CD4-positive, alpha-beta T cell (primary cell): ENCODE data around the gene TSR3. TPM values are rescaled to one million over a fixed set of nuclear protein-coding genes. Genes with fewer than 3 reads are reported as not detected.
A peak's percentile ranks its signal among the peaks of the same experiment; 100 is the strongest.

ENCODE experiments used
- ATAC-seq: fragments of 200-7000 bp; cut with Tn5 transposase; one replicate; pipeline ENCODE4 v1.10.0; 2022; ENCODE audit warnings: mild to moderate bottlenecking; ENCODE audit not compliant: poor library complexity
- CTCF ChIA-PET: fragments of 350-600 bp; sonication (Branson Sonifier 250); formaldehyde crosslinking; loops from one replicate; lab custom pipeline; 2021; ENCODE audit warnings: antibody characterized with exemption, inconsistent platforms; lab: Charles Lee
- POLR2A ChIA-PET: fragments of 350-600 bp; sonication (Branson Sonifier 250); formaldehyde crosslinking; loops from one replicate; lab custom pipeline; 2021; ENCODE audit warnings: antibody characterized with exemption, inconsistent platforms; lab: Charles Lee
- DNase-seq, 14 experiments: peaks; one replicate each; pipeline ENCODE4 v3.0.0-alpha.2; 2013 to 2020; ENCODE audit warnings: mixed read lengths in 2 of 14
- H3K27ac ChIP-seq, 2 donors: one replicate each; pipeline versions ENCODE4 v1.5.1 to v1.7.0; 2013; ENCODE audit warnings: low read length in 2 of 2, low read depth in 1 of 2, mild to moderate bottlenecking in 1 of 2
- H3K27me3 ChIP-seq, 2 experiments: 1 replicate in 1 of 2; 2 replicates in 1 of 2; pipeline versions ENCODE4 v1.6.1 to v1.7.0; 2013; ENCODE audit warnings: low read length in 2 of 2, control low read depth in 1 of 2, mild to moderate bottlenecking in 1 of 2, moderate library complexity in 1 of 2; ENCODE audit not compliant: insufficient read depth in 2 of 2, control insufficient read depth in 1 of 2
- H3K36me3 ChIP-seq: one replicate; pipeline ENCODE4 v1.6.1; 2013; ENCODE audit warnings: low read length, control low read depth; ENCODE audit not compliant: insufficient read depth
- H3K4me1 ChIP-seq: one replicate; pipeline ENCODE4 v1.6.1; 2013; ENCODE audit warnings: low read length, control low read depth; ENCODE audit not compliant: insufficient read depth
- H3K4me3 ChIP-seq: one replicate; pipeline ENCODE4 v1.5.1; 2013; ENCODE audit warnings: mild to moderate bottlenecking, low read length, moderate library complexity
- H3K9me3 ChIP-seq, 2 experiments: 1 replicate in 1 of 2; 2 replicates in 1 of 2; pipeline versions ENCODE4 v1.6.1 to v1.7.0; 2013; ENCODE audit warnings: low read length in 2 of 2, mild to moderate bottlenecking in 2 of 2, control low read depth in 1 of 2, moderate library complexity in 1 of 2; ENCODE audit not compliant: control insufficient read depth in 1 of 2, insufficient read depth in 1 of 2
- H3K27ac Mint-ChIP-seq: one replicate; pipeline ENCODE4 v1.8.0; 2020; ENCODE audit warnings: mixed read lengths
- H3K27me3 Mint-ChIP-seq: one replicate; pipeline ENCODE4 v1.8.0; 2021; ENCODE audit warnings: mixed read lengths
- H3K36me3 Mint-ChIP-seq: one replicate; pipeline ENCODE4 v1.8.0; 2021; ENCODE audit warnings: low read depth, mixed read lengths
- H3K4me1 Mint-ChIP-seq: one replicate; pipeline ENCODE4 v1.8.0; 2021; ENCODE audit warnings: low read depth, mixed read lengths
- H3K4me3 Mint-ChIP-seq: one replicate; pipeline ENCODE4 v1.8.0; 2020; ENCODE audit warnings: mild to moderate bottlenecking, mixed read lengths
- H3K9me3 Mint-ChIP-seq: one replicate; pipeline ENCODE4 v1.8.0; 2020; ENCODE audit warnings: mixed read lengths
- intact Hi-C, 2 experiments: fragments of 100-400 bp; cut with DNase I in 1 of 2; cut with micrococcal nuclease in 1 of 2; formaldehyde crosslinking; loops; one replicate each; pipeline versions ENCODE4 v1.15.1 to v1.9.0; 2023 to 2025; cut with DNase I, micrococcal nuclease
- total RNA-seq, 174 experiments: library from RNA in 2 of 174; stranded (reverse) in 2 of 174; gene quantifications; one replicate each; pipeline ENCODE4 v1.2.3 and lab custom pipeline; 2021 to 2026
- TF ChIP-seq, protein P1 (sequence below): fragments of 200-600 bp; IDR thresholded peaks from one replicate; pipeline ENCODE4 v1.8.0; 2022; ENCODE audit warnings: antibody characterized with exemption, mild to moderate bottlenecking

The TSR3 gene
- total RNA-seq, 2 experiments from 2014 or later = 19.9 to 21.4 TPM

DNA sequence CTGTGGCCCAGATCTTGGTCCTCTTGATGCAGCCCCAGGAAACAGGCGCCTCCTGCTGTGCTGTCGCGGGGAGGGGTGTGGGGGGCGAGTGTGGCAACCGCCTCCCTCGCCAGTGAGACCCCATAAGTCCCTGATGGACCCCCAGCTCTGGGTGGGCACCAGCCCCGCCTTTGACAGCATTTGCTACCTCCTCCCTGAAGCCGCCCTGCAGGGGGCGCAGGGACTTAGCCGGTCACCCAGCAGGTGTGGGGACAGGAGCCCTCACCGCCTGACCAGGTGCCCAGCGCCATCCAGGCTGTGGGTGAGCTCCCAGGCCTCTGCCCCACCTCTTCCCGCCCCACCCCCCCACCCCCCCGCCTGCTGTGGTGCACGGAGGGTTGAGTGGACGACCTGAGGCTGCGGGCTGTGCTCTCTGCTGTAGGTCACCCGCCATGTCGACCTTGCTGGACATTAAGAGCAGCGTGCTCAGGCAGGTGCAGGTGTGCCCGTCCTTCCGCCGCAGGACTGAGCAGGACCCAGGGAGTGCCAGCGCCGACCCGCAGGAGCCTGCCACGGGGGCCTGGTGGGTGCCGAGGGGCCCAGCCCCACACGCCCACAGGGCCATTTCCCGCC is 13.5 kb downstream of the TSR3 start:
- intact Hi-C loops = no loop called here
- Histone ChIP-seq H3K9me3 (peaks cover 0 to 10% of the 10 kb centered on the region in 2 experiments), H3K27me3 (peaks cover 11 to 23% of the 10 kb centered on the region in 2 experiments), H3K36me3 (no peaks in the 10 kb centered on the region), H3K4me1 (peaks cover 42% of the 10 kb centered on the region), H3K27ac (no peak overlapping the region), H3K4me3 (no peak overlapping the region)
- TF ChIP-seq, protein P1, sequence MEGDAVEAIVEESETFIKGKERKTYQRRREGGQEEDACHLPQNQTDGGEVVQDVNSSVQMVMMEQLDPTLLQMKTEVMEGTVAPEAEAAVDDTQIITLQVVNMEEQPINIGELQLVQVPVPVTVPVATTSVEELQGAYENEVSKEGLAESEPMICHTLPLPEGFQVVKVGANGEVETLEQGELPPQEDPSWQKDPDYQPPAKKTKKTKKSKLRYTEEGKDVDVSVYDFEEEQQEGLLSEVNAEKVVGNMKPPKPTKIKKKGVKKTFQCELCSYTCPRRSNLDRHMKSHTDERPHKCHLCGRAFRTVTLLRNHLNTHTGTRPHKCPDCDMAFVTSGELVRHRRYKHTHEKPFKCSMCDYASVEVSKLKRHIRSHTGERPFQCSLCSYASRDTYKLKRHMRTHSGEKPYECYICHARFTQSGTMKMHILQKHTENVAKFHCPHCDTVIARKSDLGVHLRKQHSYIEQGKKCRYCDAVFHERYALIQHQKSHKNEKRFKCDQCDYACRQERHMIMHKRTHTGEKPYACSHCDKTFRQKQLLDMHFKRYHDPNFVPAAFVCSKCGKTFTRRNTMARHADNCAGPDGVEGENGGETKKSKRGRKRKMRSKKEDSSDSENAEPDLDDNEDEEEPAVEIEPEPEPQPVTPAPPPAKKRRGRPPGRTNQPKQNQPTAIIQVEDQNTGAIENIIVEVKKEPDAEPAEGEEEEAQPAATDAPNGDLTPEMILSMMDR = no peak
- ATAC-seq = no peak
- Mint-ChIP-seq H3K4me3 (no peak overlapping the region), H3K4me1 (peaks cover 11% of the 10 kb centered on the region), H3K9me3 (no peaks in the 10 kb centered on the region), H3K27me3 (peaks cover 12% of the 10 kb centered on the region), H3K27ac (no peak overlapping the region), H3K36me3 (peaks cover 2% of the 10 kb centered on the region)
- CTCF ChIA-PET = no interaction called here
- peak in 6 of 14 experiments; percentile 15 to 60 (median 32) for DNase-seq
- POLR2A ChIA-PET = no interaction called here

DNA sequence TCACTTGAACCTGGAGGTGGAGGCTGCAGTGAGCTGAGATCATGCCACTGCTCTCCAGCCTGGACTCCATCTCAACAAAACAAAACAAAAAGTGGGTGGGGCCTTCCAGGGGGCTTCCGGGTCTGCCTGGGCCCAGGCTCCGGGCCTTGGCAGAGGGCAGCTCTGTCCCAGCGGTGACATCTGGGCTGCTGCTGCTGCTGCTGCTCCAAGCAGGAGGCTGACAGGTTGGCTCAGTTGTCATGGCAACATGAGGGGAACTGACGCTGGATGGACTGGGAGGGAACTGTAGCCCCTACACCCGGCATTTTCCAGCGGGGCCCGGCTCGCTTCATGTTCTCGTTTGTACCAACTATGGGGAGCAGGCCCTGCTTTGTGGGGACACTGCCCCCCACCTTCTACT is 14.2 kb downstream of the TSR3 start:
- Mint-ChIP-seq H3K4me3 (no peak overlapping the region), H3K27me3 (peaks cover 16% of the 10 kb centered on the region), H3K27ac (no peak overlapping the region), H3K36me3 (no peaks in the 10 kb centered on the region), H3K4me1 (peaks cover 8% of the 10 kb centered on the region), H3K9me3 (no peaks in the 10 kb centered on the region)
- H3K4me1 ChIP-seq = peaks cover 42% of the 10 kb centered on the region
- TF ChIP-seq, protein P1 = no peak
- intact Hi-C loops = no loop called here
- ChIA-PET POLR2A (no interaction called here), CTCF (no interaction called here)
- H3K9me3 ChIP-seq = peaks cover 0 to 14% of the 10 kb centered on the region in 2 experiments
- no peak overlapping the region for H3K27ac ChIP-seq
- H3K27me3 ChIP-seq = peaks cover 16 to 30% of the 10 kb centered on the region in 2 experiments
- ATAC-seq (no peak), DNase-seq (no peak)
- H3K4me3 ChIP-seq = no peak overlapping the region
- H3K36me3 ChIP-seq = no peaks in the 10 kb centered on the region

DNA sequence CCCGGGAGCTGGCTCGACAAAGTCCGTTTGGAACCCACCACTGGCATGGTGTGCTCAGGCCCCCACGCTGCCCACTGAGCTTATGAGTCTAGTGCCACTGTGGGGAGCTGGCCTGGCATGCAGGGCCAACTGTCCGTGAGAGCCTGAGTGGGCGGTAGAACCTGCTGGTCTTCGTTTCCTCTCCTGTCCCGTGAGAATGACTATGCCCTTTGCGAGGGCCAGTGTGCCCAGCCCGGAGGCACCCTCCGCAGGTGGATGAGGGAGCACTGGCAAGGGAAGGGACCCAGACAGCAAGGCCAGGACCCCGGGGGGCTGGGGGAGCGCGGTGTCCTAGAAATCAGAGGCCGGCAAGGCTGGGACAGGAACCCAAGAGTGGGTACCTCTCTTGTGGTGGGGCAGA is 15.1 kb downstream of the TSR3 start:
- Histone ChIP-seq H3K27me3 (peaks cover 25 to 39% of the 10 kb centered on the region in 2 experiments), H3K4me3 (no peak overlapping the region), H3K27ac (no peak overlapping the region), H3K36me3 (no peaks in the 10 kb centered on the region), H3K4me1 (peaks cover 42% of the 10 kb centered on the region), H3K9me3 (peaks cover 0 to 22% of the 10 kb centered on the region in 2 experiments)
- Mint-ChIP-seq H3K36me3 (no peaks in the 10 kb centered on the region), H3K9me3 (no peaks in the 10 kb centered on the region), H3K27ac (no peak overlapping the region), H3K4me1 (peaks cover 8% of the 10 kb centered on the region), H3K27me3 (peaks cover 20% of the 10 kb centered on the region), H3K4me3 (no peak overlapping the region)
- TF ChIP-seq, protein P1 = no peak
- intact Hi-C loops = no loop called here
- no peak for ATAC-seq
- POLR2A ChIA-PET = interaction anchor here (0.6 to 1.4 kb wide), 2 partner anchors 24 to 27 kb away, joined by 3 to 5 read pairs; partner anchors contain the start of gene UBE2I
- no peak for DNase-seq
- CTCF ChIA-PET = no interaction called here
